ENCODE measurements around the gene HACE1.
"Not testable (repeated sequence)": the region's sequence is repeated elsewhere in the genome, so short reads cannot be mapped to it uniquely, and the experiment has no call there.

The HACE1 gene

DNA sequence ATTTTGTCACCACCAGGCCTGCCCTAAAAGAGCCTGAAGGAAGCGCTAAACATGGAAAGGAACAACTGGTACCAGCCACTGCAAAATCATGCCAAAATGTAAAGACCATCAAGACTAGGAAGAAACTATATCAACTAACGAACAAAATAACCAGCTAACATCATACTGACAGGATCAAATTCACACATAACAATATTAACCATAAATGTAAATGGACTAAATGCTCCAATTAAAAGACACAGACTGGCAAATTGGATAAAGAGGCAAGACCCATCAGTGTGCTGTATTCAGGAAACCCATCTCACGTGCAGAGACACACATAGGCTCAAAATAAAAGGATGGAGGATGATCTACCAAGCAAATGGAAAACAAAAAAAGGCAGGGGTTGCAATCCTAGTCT, 120.6 kb downstream of the HACE1 start:
- DNase-seq = not testable (repeated sequence)

DNA sequence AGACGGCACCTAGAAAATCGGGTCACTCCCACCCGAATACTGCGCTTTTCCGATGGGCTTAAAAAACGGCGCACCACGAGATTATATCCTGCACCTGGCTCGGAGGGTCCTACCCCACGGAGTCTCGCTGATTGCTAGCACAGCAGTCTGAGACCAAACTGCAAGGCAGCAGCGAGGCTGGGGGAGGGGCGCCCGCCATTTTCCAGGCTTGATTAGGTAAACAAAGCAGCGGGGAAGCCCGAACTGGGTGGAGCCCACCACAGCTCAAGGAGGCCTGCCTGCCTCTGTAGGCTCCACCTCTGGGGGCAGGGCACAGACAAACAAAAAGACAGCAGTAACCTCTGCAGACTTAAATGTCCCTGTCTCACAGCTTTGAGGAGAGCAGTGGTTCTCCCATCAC, 122.2 kb downstream of the HACE1 start:
- DNase-seq = not testable (repeated sequence)

DNA sequence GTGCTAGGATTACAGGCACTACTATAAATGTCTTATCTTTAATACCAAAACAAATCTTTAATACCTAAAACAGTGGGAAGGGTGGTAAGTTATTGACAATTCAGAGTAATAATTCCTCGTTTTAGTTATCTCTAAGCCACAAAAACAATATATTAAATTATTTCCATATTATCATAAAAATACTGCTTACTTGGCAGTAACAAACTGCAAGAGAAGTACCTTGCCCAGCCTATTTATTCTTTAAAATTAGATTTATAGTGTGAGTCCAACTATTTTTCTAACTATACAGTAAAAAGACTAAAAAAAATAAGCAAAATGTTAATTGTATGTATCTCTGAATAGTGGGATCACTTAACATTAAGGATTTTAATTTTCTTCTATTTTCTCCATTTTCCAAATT, 123.2 kb downstream of the HACE1 start:
- no peak for DNase-seq

DNA sequence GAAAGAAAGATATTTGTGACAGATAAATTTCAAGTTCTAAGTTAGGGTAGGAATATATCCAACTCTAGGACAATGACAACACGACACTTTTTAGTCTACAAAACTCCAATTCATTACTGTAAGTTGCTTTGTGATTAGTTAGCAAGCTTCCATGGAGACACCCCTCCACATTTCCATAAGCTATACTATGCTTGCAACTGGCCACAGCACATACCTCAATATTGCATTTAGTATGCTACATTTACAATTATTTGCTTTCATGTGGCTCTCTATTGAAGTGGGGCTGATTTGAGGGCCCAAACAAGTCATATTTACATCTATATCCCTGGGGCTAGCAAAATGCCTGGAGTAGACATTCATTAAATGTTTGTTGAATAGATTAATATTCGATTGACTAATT, 129.3 kb downstream of the HACE1 start:
- no peak for DNase-seq

DNA sequence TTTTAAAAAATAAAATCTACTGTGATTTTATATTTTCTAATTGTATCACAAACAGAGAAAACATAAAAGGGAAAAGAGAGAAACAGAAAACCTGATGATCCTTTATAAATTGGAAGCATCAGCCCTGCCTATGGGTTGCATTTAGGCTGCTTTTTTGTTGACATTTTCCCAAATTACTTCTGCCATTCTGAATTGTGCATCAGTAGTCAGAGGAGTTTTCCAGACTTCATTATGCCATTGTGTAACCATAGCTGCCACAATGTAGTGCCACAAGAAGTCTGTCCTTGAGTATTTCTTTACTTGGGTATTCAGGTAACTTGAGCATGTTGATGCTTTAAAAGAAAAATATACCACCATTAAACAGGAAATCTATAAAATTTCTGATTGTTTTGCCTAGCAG, 130.3 kb downstream of the HACE1 start:
- no peak for DNase-seq

DNA sequence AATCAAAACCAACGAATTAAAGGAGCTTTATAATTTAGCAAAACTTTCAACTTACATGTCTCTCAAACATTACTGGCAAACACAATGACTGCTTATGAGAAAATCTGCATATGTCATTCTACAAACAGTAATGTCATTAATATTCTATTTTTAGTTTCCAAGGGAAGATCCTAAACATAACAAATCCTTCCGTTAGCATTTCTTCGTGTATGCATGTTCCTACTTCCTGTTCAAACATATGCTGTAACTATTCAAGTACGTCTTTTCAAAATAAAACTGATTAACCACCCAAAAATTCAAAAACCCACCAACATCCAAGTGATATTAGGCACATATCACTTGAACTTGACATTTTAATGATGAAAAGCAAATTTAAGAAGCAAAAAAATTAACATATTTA, 131.3 kb downstream of the HACE1 start:
- no peak for DNase-seq

DNA sequence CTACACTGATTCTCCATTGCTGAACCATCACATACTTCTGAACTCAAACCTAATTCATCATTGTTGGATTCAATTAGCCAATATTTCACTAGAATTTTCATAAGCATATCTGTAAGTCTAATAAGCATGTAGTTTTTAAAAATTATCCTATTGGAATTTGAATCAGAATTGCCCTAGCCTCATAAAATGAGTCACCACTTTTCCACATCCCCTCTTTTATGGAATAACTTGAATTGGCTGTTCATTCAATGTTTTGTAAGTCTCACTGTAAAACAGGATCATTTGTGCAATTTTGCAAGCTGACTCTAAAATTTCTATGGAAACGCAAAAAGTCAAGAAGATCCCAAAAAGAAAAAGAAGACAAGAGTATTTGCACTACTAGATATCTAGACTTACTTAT, 141.0 kb downstream of the HACE1 start:
- no peak for DNase-seq

DNA sequence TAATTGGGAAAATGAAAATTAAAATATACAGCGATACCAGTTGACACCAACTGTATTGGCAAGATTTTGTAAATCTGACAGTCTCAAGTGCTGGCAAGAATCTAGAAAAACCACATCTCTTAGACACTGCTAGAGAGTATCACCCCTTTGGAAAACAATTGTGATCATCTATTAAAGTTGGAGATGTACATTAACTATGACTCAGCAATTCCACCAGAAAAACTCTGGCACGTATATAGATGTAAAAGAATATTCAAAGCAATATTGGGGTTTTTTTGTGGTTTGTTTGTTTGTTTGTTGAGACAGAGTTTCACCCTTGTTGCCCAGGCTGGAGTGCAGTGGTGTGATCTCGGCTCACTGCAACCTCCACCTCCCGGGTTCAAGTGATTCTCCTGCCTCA, 142.9 kb downstream of the HACE1 start:
- DNase-seq = no peak

DNA sequence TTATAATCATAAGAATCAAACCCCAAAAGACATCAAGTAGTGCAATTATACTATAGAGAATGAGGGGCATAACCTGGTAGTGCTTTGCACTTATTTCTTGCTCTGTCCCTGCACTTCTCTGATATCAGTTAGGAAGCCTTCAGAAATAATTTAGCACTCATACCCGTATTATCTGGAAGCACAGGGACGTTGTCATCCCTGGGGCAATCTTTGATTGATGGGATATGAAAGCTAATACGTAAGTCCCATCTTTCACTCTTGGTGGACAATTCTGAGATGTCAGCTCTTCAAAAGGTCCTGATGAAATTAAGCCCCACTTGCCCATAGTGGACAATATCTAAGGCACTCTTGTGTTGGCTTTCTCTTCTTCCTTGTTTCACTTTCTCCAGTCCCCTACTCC, 144.9 kb downstream of the HACE1 start:
- no peak for DNase-seq

DNA sequence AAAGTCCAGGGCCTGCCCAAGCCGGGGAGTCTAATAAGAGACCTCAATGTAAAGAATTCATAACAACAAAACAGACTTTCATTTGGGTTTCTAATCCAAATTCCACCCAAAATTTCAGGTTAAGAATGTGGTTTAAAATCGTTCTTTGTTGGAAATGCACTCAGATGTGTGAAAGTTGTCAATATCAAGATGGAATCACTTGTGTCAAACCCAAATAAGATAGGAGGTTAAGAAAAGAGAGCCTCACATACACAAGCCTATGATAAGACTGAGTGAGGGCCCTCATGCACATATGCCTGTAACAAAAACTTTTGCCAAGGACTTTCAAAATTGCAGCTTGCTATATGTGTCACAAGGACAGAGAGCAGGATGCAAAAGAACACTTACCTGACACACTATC, 145.7 kb downstream of the HACE1 start:
- DNase-seq = no peak

DNA sequence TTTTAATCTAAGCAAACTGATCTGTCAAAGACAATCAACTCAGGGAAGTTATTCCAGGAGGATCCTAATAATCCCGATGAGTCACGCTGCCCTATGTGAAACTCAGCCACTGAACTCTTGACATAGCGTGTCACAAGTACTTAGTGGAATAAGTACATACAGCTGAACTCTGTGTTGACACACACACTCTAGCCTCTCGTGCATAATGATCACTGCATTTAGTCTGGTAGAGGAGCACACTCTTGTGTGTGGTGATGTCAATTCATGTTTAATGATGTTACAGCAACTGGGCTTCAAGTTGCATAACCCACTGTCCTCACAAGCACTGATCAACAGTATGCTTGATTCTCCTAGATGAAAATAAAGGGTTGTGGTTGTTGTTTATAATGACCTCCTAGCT, 148.3 kb downstream of the HACE1 start:
- DNase-seq = no peak

DNA sequence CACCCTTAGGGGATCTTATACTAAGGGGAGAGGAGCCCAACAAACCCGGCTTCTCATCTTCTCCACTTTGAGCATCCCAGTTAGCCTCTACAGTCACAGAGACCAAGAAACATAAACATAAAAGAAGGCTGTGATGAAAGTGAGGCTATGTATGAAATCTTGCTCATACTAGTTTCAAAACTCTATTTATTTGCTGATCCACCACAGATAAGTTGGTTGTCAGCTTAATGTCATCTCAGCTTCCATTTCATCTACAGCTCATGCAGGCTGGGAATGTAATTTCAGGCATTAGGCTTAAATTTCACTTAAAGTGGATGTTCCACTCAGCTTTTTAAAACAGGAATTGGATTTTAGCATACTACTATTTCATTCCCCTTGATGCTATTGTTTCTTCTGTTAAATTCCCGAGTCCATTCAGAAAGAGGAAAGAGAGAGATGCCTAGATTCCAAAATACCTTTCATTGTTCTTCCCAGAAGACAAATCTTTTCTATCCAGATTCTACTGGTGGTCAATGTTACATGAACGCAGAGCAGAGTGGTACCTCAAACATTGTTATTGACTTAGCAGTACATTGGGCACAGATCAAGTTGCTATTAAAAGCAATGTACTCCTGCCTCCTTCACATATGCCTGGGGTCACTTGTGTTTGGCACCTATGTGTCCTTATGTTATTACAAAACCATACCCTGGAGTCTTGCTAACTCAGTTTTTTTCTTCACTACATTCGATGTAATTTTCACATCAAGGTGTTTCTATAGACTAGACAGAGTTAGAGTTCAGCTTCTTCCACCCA, 149.0 kb downstream of the HACE1 start:
- DNase-seq = no peak

DNA sequence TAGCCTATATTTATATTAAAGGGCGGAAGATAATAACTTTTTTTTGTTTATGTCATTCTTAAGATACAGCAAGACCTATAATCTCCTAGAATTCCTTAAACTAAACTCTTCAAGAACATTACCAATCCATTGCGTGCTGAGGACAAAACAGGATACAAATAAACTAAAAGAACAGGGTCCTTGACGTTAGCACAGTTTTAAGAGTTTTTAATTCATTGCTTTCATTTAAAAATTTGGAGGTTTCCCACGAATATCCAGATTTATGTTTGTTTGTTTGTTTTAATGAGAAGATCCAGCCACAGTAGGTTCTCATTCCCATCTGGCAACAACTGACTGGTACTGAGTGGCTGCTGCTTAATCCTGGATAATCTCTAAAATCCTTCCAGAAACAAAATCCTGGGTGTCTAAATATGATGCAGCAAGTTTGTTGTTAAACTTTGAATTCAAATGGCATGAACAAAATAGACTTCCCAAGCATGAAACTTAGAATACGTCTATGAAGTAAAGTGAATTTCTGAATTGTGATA, 153.7 kb downstream of the HACE1 start:
- DNase-seq = no peak

DNA sequence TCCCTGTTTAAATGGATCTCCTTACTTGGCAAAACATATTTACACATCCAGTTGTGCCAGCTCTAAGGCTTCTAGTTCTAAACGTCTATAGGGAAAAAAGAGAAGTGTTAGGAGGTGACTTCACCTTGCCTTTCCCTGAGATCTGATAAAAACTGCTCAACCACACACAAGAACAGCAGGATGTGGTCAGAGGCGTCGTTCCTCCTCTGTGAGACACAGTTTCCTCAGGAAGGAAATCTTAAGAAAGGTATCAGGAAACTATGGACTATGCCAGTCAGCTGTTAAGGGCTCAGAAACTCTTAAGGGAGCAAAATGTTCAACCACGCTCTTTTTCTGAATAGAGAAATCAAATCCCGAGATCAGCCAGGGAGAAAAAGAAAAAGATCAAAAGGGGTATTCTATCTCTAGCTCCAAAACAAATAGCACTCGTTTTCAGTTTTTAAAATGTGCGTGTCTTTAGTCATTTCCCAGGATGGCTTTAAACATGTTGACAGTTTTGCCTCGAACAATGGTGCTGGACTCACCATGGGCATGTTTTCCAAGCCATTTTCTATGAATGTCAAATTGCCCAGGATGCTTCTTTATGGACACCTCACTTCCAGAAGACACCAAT, 154.5 kb downstream of the HACE1 start:
- peak in 3 of 51 donors; percentile 1 to 7 (median 2) for DNase-seq

DNA sequence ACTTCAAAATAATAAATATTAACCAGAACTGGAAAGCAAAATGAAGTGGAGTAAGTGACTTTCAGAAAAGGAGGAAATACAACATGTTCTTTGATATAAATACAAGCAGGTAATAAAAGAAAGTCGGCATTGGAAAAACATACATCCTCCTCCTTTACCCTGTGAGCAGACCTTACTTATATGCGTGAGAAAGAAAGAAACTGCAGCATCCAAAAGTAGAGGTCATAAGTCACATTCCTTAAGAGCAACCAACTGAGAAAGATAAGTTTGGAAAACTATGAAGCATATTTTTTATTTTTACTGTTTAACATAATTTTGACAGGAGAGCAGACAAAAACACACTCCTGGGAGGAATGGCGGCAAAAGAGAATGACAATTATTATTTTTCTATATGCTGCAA, 155.5 kb downstream of the HACE1 start:
- DNase-seq = no peak

DNA sequence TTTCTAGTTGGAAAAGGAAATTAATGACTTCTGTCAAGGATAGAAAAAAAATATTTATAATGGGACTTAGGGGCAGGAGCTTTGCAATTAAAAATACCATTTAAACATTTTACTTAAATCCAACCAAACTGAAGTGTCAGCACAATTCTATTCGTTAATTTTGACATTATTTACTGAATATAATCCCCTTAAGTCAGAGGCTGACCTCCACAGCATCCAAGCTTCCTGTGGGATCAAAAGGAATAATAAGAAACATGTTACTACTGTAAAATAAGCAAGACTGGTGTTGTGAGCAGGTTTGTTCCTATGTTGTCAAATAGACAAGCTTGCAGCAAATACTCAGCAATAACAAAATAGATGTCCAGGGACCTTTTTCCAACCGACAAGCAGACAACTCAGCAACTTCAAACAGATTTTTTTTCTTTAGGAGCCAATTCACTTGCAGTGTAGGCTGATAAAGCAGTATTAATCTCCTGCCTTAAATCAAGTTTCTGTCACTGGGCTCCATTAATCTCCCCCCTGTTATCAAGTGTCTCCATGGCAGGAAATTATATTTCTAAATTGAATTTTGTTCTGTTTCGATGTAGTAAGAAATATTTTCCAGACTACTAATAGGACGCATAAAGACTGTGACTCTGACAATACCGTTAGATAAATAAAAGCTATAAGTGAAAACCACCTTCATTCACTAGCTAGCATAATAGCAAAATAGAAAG, 157.4 kb downstream of the HACE1 start:
- no peak for DNase-seq

DNA sequence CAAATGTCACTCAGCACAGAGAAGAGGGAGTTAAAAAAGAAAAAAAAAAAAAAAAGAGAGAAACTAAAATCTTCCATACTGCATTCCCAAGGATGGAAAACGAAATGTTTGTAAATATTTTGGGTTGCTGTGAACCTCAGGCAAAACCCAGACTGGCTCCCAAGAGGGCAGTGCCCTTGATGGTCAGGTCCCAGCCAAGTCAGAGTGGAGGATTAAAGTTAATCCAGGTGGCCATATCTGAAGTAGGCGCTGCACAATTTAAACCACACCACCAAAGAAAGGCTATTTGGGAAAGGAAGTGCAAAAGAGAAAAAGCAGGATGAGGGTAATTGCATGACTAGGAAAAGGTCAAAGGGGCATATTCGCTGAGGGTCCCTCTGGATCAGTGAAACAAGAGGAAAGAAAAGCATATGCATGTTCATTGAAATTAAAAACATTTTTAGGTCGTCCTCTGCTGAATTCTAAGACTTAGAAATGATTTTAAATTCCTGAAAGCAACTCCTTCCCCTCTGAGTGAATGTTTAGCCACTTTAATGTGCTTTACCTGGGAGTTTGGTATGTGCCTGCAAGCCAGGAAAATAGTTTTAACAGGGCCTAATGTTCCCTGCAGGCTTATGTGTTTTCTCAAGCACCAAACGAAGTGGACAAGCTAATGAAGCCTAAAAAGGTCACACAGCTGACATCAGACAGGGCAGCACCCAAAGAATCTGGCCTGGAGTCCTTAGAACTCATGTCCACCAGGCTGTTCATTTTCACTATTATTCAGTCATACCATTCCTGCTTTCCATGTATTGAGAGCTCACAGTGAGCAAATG, 159.1 kb downstream of the HACE1 start:
- no peak for DNase-seq

DNA sequence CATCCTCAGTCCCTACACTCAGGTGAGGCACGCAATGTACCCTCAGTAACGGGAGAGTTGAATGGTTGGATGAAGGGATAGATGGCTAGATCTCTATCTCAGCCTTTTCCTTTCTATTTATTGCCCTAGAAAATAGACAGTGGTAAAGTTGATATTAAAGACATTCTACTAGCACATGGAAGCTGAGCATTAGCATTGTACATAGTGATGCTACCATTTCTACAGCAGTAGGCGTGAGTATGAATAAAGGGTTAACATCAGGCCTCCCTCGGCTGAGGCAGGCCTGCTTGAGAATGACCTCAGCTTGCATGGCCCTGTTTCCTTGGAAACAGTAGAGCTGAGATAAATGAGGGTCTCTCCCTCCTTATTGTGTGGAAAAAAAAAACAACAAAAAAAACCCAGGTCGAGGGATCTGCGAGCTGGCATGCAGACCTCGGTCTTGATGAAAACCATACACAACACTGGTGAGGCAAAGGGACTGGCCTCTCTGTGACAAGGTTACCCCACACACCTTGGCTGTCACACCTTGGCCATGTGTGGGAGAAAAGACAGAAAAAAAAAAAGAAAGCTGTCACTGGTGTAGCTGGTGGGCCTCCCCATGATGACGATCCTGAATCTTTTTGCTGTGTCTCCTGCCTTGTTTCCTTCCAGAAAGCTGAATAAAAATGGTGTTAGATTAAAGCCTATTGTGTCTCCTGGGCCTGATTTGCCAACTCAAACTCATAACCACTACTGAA, 160.0 kb downstream of the HACE1 start:
- DNase-seq = no peak

DNA sequence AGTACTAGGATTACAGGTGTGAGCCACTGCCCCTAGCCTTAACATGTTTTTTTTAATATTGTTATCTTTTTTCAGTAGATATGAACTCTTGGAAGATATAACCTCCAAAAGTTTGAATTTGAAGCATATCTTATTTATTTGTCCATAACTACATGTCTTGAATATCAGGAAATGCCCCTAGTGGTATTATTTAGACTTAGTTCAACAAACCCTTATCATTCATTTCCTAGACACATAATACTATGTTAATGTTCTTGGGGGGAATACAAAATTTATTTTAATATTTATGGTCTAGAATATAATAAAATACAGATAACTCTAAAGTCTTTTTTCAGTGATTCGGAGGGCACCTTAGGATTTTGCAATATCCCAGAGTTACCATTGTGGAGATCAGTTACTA, 160.7 kb downstream of the HACE1 start:
- no peak for DNase-seq

DNA sequence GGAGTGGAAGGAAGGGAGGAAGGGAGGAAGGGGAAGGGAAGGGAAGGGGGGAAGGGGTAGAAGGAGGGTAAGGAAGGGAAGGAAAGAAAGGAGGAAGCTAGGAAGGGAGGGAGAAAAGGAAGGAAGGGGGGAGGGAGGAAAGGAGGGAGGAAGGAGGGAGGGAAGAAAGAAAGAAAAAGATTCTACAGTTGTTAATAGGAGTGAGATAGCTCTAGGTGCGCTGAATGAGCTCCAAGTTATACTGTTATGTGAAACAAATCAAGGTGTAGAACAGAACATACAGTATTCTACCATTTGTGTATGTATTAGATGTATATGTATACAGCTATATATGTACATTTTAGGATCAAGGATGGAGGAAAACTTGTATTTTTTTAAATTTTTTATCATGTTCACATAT, 167.7 kb downstream of the HACE1 start:
- no peak for DNase-seq

All from hypothalamus (tissue), 51 donors.